ENCODE measurements around the gene ERBB2.
A peak's percentile ranks its signal among the peaks of the same experiment; 100 is the strongest.

Gene ERBB2

GRCh38 chr17:39699818-39700147, at the start of gene ERBB2:
Gene ERBB2, plus strand, starts transcription at chr17:39700064. Its CDS starts 175 bp downstream, at chr17:39700239.
- peak; percentile 79 to 85 for DNase-seq (ENCODE audit: low read depth in 2 of 2)
- TF ChIP-seq CTCF (IDR thresholded peaks at IDR 0.05; ENCODE audit: low read depth, low read length): no peak
- H3K4me3 ChIP-seq (replicated peaks in 1 of 2; ENCODE audit: low read depth in 2 of 2, low read length in 2 of 2): peak within 1 kb of the TSS; percentile 71 to 85

- no peak for DNase-seq (ENCODE audit: low read depth in 2 of 2)
Measured at GRCh38 chr17:39650121-39650579, 49.7 kb upstream of the ERBB2 start.

GRCh38 chr17:39651923-39652586, 47.8 kb upstream of the ERBB2 start:
- no peak for DNase-seq (ENCODE audit: low read depth in 2 of 2)
- TF ChIP-seq CTCF (IDR thresholded peaks at IDR 0.05; ENCODE audit: low read depth, low read length): no peak
- H3K4me3 ChIP-seq (replicated peaks in 1 of 2; ENCODE audit: low read depth in 2 of 2, low read length in 2 of 2): no peak overlapping the region

More at GRCh38 chr17:39650121-39650579, 49.7 kb upstream of the ERBB2 start:
- TF ChIP-seq CTCF (IDR thresholded peaks at IDR 0.05; ENCODE audit: low read depth, low read length): no peak
- H3K4me3 ChIP-seq (replicated peaks in 1 of 2; ENCODE audit: low read depth in 2 of 2, low read length in 2 of 2): no peak overlapping the region

GRCh38 chr17:39652587-39653315, 47.1 kb upstream of the ERBB2 start:
- no peak overlapping the region for H3K4me3 ChIP-seq (replicated peaks in 1 of 2; ENCODE audit: low read depth in 2 of 2, low read length in 2 of 2)
- no peak for DNase-seq (ENCODE audit: low read depth in 2 of 2)
- no peak for TF ChIP-seq CTCF (IDR thresholded peaks at IDR 0.05; ENCODE audit: low read depth, low read length)

- no peak overlapping the region for H3K4me3 ChIP-seq (replicated peaks in 1 of 2; ENCODE audit: low read depth in 2 of 2, low read length in 2 of 2)
- TF ChIP-seq CTCF (IDR thresholded peaks at IDR 0.05; ENCODE audit: low read depth, low read length): no peak
- no peak for DNase-seq (ENCODE audit: low read depth in 2 of 2)
Measured at GRCh38 chr17:39653316-39653661, 46.6 kb upstream of the ERBB2 start.

GRCh38 chr17:39653662-39654331, 46.1 kb upstream of the ERBB2 start:
- no peak overlapping the region for H3K4me3 ChIP-seq (replicated peaks in 1 of 2; ENCODE audit: low read depth in 2 of 2, low read length in 2 of 2)
- TF ChIP-seq CTCF (IDR thresholded peaks at IDR 0.05; ENCODE audit: low read depth, low read length): peak; percentile 93
- DNase-seq (ENCODE audit: low read depth in 2 of 2): peak; percentile 46 to 59
